ACC112 (cell line): ENCODE data around the gene HPS4.

Experiments
- H2AFZ ChIP-seq: fragments of 200-600 bp; sonication (generic); one replicate; pipeline ENCODE4 v1.6.0; 2017; ENCODE audit warnings: antibody characterized with exemption, low read length; ENCODE audit not compliant: unreplicated experiment
- H3K27ac ChIP-seq: fragments of 200-600 bp; sonication (generic); 2 replicates; pipeline ENCODE4 v1.5.1; 2014; ENCODE audit warnings: low read depth, mild to moderate bottlenecking, antibody characterized with exemption, low read length, moderate library complexity
- H3K27me3 ChIP-seq: fragments of 200-600 bp; sonication (generic); 2 replicates; pipeline ENCODE4 v1.6.1; 2014; ENCODE audit warnings: mild to moderate bottlenecking, antibody characterized with exemption, low read length, moderate library complexity, mixed read lengths; ENCODE audit not compliant: insufficient read depth
- H3K36me3 ChIP-seq: fragments of 200-600 bp; sonication (generic); 2 replicates; pipeline ENCODE4 v1.6.1; 2016; ENCODE audit warnings: mild to moderate bottlenecking, antibody characterized with exemption, low read length, moderate library complexity, mixed read lengths; ENCODE audit not compliant: insufficient read depth
- H3K4me1 ChIP-seq: fragments of 200-600 bp; sonication (generic); one replicate; pipeline ENCODE4 v1.6.1; 2016; ENCODE audit warnings: low read length, mixed read lengths; ENCODE audit not compliant: insufficient read depth, unreplicated experiment, control insufficient read depth
- H3K4me3 ChIP-seq: fragments of 200-600 bp; sonication (generic); 2 replicates; pipeline ENCODE4 v1.5.1; 2014; ENCODE audit warnings: mild to moderate bottlenecking, low read depth, low read length
- H3K79me2 ChIP-seq: fragments of 200-600 bp; sonication (generic); one replicate; pipeline ENCODE4 v1.6.0; 2016; ENCODE audit warnings: low read length; ENCODE audit not compliant: control insufficient read depth, unreplicated experiment, insufficient read depth

Gene HPS4

DNA sequence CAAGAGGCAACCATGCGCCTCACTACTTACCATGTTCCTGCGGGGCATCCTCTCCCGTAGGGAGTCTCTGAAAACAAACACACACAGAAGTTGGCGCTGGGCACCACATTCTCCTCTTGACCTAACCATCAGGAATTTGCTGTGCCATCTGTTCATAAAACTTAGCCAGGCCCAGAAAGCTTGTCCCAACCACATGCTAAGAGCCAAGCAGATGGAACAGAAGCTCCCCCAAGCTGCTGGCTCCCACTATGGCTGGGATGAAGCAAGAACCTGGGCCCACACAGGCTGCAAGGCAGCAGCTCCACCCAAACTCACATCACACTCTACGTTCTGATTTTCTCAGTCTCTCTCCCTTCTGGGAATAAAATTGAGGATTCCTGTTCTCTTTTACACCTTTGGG lies 17.4 kb downstream of the HPS4 start:
- no peaks in the 10 kb centered on the region for H3K27me3 ChIP-seq
- H3K4me3 ChIP-seq, result no peak overlapping the region
- H3K79me2 ChIP-seq, result no peaks in the 10 kb centered on the region
- H3K27ac ChIP-seq, result no peak overlapping the region
- H3K4me1 ChIP-seq, result peaks cover 4% of the 10 kb centered on the region
- 0 out of 2 replicates have a peak, but pooled peaks cover 5% of the 10 kb centered on the region for H3K36me3 ChIP-seq
- no peak overlapping the region for H2AFZ ChIP-seq

DNA sequence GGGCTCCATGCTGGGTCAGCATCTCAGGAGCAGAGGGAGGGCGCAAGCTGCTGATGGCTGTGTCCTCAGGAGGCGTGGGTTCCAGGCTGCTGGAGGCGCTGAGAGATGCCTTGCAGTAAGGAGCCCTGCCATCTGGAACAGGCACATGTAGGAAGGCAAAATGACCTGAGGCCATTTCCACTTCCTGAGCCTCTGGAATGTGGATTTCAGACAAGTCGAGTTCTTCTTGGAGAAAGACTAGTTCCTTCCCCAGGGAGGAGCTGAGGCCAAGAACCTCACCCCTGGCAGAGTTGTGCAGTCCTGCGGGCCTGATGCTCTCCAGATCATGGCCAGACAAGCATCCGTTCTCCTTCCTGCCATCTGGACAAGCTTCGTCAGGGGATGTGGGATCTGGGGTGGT lies 19.3 kb downstream of the HPS4 start:
- H3K27me3 ChIP-seq, result no peaks in the 10 kb centered on the region
- H3K36me3 ChIP-seq, result peaks cover 5% of the 10 kb centered on the region; the same call in 1 of the 2 replicates
- H2AFZ ChIP-seq, result no peak overlapping the region
- H3K4me3 ChIP-seq, result no peak overlapping the region
- no peak overlapping the region for H3K27ac ChIP-seq
- no peaks in the 10 kb centered on the region for H3K4me1 ChIP-seq
- H3K79me2 ChIP-seq, result no peaks in the 10 kb centered on the region

DNA sequence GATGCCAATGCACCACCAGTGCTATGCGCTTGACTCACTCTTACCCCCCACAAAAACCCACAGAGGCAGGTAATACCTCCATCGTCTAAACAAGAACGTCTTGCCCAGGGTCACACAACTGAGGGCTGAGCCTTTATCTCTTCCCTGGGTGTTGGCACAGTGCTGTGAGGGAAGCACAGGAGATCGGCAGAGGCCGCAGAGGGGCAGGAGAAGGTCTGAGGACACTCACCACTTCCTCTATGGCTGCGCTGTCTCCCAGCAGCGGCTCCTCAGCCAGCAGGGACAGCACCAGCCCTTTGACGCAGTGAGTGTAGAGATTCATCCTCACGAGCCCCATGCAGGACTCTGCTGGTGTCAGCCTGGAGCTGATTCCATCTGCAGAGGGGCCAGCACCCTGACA lies 19.9 kb downstream of the HPS4 start:
- Histone ChIP-seq H3K36me3 (peaks cover 5% of the 10 kb centered on the region; the same call in 1 of the 2 replicates), H3K27ac (no peak overlapping the region), H2AFZ (no peak overlapping the region), H3K79me2 (no peaks in the 10 kb centered on the region), H3K4me3 (no peak overlapping the region), H3K27me3 (no peaks in the 10 kb centered on the region), H3K4me1 (no peaks in the 10 kb centered on the region)

DNA sequence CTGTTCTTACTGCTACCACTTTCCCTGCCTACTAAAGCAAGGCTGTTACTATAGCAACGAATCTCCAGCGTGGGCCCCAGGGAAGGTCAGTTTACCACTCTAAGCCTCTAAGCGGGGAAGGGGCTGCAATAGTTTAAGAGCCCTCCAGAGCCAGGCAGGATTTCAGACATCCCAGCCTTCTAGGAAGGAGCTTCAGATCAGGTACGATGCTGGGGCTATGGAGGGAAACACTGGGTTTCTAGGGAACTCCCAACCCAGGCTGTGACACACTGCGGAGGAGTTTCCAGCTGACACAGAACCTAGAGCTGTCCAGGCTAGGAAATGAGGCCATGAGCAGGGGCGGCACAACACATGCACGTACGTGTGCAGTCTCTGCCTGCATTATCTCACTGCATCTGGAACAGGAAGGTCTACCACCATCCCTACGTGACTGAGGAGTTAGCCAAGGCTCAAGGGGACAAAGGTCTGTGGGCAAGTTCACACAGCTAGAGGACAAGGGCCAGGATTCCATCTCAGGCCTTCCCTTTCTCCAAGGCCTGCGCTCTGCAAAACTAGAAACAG lies 20.4 kb downstream of the HPS4 start:
- no peak overlapping the region for H3K4me3 ChIP-seq
- no peaks in the 10 kb centered on the region for H3K27me3 ChIP-seq
- no peak overlapping the region for H3K27ac ChIP-seq
- no peaks in the 10 kb centered on the region for H3K4me1 ChIP-seq
- H2AFZ ChIP-seq, result no peak overlapping the region
- no peaks in the 10 kb centered on the region for H3K79me2 ChIP-seq
- peaks cover 1% of the 10 kb centered on the region; the same call in 1 of the 2 replicates for H3K36me3 ChIP-seq

DNA sequence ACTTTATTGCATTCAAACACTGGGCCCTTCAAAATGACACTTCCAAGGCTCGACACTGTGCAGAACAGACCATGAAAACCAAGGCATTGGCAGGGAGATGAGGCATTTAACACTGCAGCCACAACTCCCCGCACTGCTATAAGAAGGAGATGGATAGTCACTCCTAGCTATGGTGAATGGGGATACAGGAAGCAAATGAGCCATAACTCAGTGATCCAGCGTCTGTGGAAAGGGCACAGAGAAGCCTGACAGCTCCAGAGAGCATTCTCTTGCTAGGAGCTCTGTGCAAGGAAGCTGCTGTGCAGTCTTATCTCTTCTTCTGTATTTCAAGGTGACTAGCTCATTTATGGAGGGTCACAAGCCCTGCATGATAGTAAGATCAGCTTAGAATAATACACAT lies 20.9 kb downstream of the HPS4 start:
- no peaks in the 10 kb centered on the region; the same call in 1 of the 2 replicates for H3K36me3 ChIP-seq
- no peaks in the 10 kb centered on the region for H3K79me2 ChIP-seq
- no peak overlapping the region for H3K4me3 ChIP-seq
- no peak overlapping the region for H2AFZ ChIP-seq
- no peaks in the 10 kb centered on the region for H3K27me3 ChIP-seq
- no peak overlapping the region for H3K27ac ChIP-seq
- H3K4me1 ChIP-seq, result no peaks in the 10 kb centered on the region

DNA sequence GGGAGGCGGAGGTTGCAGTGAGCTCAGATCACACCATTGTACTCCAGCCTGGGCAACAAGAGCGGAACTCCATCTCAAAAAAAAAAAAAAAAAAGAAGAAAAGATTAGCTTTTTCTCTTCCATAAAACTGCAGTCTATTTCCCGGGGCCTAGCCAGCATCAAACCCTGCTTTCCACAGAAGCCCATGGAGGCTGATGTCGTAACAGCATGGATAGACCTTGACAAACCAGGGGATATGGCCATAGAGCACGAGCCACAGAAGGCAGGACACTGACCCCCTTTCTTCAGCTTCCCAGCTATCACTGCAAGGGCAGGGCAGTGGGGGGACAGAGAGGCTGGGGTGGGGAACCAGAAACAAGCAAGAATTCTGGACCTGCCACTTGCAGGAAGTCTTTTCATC lies 21.5 kb downstream of the HPS4 start:
- Histone ChIP-seq H3K27ac (no peak overlapping the region), H3K4me3 (no peak overlapping the region), H3K36me3 (no peaks in the 10 kb centered on the region; the same call in 1 of the 2 replicates)

DNA sequence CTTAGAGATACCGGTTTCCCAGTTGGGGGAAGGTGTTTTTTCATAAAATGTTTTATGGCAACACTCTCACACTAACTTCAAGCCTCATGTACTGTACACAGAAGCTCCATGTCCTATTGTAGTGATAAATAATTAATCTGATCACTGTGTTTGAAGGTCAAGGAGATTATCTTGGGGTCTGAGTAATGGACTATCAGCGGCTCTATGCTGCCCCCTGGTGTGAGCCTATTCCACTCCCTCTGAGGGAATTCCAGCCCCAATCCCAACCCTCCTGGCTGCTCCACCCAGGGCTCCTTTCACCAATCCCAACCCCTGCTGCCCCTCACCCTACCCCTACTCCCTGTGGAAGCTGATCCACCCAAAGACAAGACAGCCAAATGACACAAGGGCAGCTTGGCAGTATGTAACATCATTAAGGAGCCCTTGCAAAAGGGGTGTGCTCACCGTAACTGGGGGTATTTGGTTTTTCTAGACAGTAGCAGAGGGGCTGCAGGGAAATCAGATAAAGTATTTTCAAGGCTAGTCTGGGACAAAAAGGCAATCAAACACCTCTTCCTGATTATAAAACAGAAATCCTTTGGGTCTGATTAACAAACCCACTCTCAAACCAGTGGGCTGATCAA lies 22.3 kb downstream of the HPS4 start:
- H2AFZ ChIP-seq, result no peak overlapping the region
- no peak overlapping the region for H3K27ac ChIP-seq
- no peaks in the 10 kb centered on the region; the same call in 1 of the 2 replicates for H3K36me3 ChIP-seq
- H3K4me3 ChIP-seq, result no peak overlapping the region
- H3K4me1 ChIP-seq, result no peaks in the 10 kb centered on the region
- H3K79me2 ChIP-seq, result no peaks in the 10 kb centered on the region
- H3K27me3 ChIP-seq, result no peaks in the 10 kb centered on the region

More for the DNA sequence above, 21.5 kb downstream of the HPS4 start:
- H3K4me1 ChIP-seq, result no peaks in the 10 kb centered on the region
- H2AFZ ChIP-seq, result no peak overlapping the region
- no peaks in the 10 kb centered on the region for H3K79me2 ChIP-seq
- H3K27me3 ChIP-seq, result no peaks in the 10 kb centered on the region

DNA sequence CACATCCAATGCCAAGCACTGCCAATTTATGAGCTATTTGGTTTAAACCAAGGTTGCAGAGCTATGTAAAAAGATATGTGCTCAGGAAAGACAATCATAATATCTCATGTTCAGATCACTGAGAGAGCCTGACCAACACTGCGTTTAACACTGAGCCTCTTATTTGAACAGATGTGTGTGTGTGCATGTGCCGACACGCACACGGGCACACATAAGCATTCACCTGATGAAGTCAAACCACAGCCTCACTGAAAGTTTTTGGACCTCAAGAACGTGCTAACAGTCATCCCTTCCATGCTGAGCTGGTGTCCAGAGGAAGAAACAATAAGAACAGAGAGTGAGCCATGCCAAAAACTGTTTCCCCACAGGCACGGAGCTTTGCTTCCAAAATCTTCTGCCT lies 23.4 kb downstream of the HPS4 start:
- H3K36me3 ChIP-seq, result no peaks in the 10 kb centered on the region; the same call in 1 of the 2 replicates
- H3K27ac ChIP-seq, result no peak overlapping the region
- no peak overlapping the region for H3K4me3 ChIP-seq
- H3K27me3 ChIP-seq, result no peaks in the 10 kb centered on the region
- H3K79me2 ChIP-seq, result no peaks in the 10 kb centered on the region
- no peaks in the 10 kb centered on the region for H3K4me1 ChIP-seq
- no peak overlapping the region for H2AFZ ChIP-seq

DNA sequence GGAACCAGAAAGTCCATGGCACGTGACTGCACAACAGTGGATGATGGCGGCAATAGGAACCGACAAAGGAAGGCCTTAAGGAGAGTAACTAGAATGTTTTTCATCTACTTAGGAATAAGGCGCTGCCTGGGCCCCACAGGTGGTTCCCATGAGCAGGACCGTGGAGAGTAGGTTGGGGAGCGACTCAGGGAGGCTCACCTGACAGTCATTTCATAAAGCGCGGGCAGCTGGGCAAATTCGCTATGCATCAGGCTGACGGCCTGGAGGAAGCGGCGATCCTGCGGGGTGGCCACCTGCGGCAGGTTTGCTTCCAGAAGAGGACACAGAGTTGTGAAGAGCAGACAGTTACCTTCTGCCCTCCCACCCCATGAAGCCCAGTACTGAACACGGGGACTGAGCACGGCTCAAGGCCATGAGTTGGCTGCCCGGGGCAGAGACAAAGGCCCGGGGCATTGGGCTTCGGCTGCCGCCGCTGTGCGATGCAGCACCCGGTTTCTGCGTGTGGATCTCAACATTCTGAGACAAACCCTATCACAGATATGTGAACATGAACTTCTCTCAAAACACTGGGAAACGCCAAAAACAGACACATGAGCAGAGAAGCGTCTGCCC lies 25.8 kb downstream of the HPS4 start:
- no peaks in the 10 kb centered on the region; the same call in 1 of the 2 replicates for H3K36me3 ChIP-seq
- no peaks in the 10 kb centered on the region for H3K27me3 ChIP-seq
- no peaks in the 10 kb centered on the region for H3K79me2 ChIP-seq
- no peaks in the 10 kb centered on the region for H3K4me1 ChIP-seq
- H3K27ac ChIP-seq, result no peak overlapping the region
- no peak overlapping the region for H2AFZ ChIP-seq
- no peak overlapping the region for H3K4me3 ChIP-seq

DNA sequence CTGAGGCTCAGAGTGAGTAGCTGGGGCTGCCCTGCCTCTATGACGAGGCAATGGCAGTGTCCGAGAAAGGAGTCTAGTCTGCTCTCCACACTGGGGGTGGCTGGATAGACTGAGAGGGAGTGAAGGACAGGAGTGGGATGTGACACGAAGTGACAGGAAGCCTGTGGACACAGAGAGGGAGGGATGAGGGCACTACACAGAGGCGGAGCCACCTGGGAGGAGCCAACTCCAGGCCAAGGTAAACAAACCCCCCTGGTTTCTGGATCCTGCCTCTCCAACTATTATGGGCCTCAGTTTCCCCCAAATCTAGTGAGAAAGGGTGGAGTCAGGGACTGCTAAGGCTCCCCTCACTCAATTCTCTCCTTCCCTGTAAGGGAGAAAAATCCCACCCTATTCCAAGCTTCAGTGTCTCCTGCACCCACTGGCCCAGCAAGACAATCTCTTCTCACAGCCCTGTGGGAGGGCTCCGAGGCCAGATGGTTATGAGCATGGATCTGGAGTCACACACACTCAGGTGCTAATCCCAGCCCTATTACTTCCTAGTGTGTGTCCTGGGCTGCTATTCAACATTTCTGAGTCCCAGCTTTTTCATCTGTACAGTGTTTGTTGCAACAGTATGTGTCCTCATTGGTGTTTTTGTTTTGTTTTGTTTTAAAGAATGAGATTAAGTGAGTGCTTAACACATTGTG lies 29.6 kb downstream of the HPS4 start:
- no peak overlapping the region for H3K4me3 ChIP-seq
- H3K79me2 ChIP-seq, result no peaks in the 10 kb centered on the region
- H2AFZ ChIP-seq, result no peak overlapping the region
- no peak overlapping the region for H3K27ac ChIP-seq
- H3K36me3 ChIP-seq, result no peaks in the 10 kb centered on the region
- H3K27me3 ChIP-seq, result no peaks in the 10 kb centered on the region
- H3K4me1 ChIP-seq, result no peaks in the 10 kb centered on the region
